Activated CD8-positive, alpha-beta memory T cell treated with anti-CD3 and anti-CD28 coated beads, Interleukin-2, amount 50 U/mL, for 4 hours (primary cell): ENCODE measurements around the gene AANAT.
A peak's percentile ranks its signal among the peaks of the same experiment; 100 is the strongest.
"Not testable (repeated sequence)": the region's sequence is repeated elsewhere in the genome, so short reads cannot be mapped to it uniquely, and the experiment has no call there.

Experiments used
- DNase-seq: peaks from one replicate; pipeline ENCODE4 v3.0.0-alpha.2; 2020

The AANAT gene

GRCh38 chr17:76508472-76509063 lies 41.2 kb downstream of the AANAT start:
- not testable (repeated sequence) for DNase-seq

- no peak for DNase-seq
These were observed 43.4 kb downstream of the AANAT start for GRCh38 chr17:76510831-76511244.

- no peak for DNase-seq
These were observed 44.4 kb downstream of the AANAT start for GRCh38 chr17:76511668-76512365.

GRCh38 chr17:76512366-76513305 lies 45.2 kb downstream of the AANAT start:
- DNase-seq = no peak

GRCh38 chr17:76513306-76513692 lies 45.9 kb downstream of the AANAT start:
- DNase-seq = no peak

GRCh38 chr17:76514355-76514754 lies 47.0 kb downstream of the AANAT start:
- not testable (repeated sequence) for DNase-seq

GRCh38 chr17:76515274-76515949 lies 48.0 kb downstream of the AANAT start:
- peak; percentile 73 for DNase-seq

- DNase-seq = no peak
These were observed 50.2 kb downstream of the AANAT start for GRCh38 chr17:76517638-76518038.

GRCh38 chr17:76519048-76519966 lies 51.9 kb downstream of the AANAT start:
- no peak for DNase-seq
